Heart left ventricle (tissue), 13 donors: ENCODE data around the gene ELOVL5.

Source experiments
- POLR2A ChIP-seq, 2 donors: fragments of 450-650 bp; IDR thresholded peaks; one replicate each; pipeline ENCODE4 v1.6.1; 2017; ENCODE audit warnings: antibody characterized with exemption in 2 of 2, mild to moderate bottlenecking in 2 of 2, moderate library complexity in 2 of 2
- TF ChIP-seq, protein P1 (sequence below), 12 donors: fragments of 200-600 bp; sonication (generic) in 4 of 12; IDR thresholded peaks; one replicate each; pipeline versions ENCODE4 v1.5.0 to v1.8.0; 2018 to 2022; ENCODE audit warnings: antibody characterized with exemption in 12 of 12, mild to moderate bottlenecking in 5 of 12
- donor health status: ischemic (EF 13 %, LVEDD 7.1; RV severe dilation, severe dysfunction).
- donor health status: DM: no; HTN: yes; CAD: no.
- donor health status: DM: no; HTN: no; CAD: no.
- donor health status: ischemic (EF 25% LVEDD 6.9; RV normal size, moderate dysfunction).
- donor health status: ischemic (EF 25% LVEDD 5.7; RV mildly dilated, moderate dysfunction).
- donor health status: ischemic (EF 35%, LVEDD 5.7; RV mildly dilated, moderate dysfunction).
- donor health status: nonischemic (EF 11% LVEDD 7.7; RV severe dilation, severe dysfunction).
- donor health status: DM: yes; HTN: yes; CAD: no.
- donor health status: PGD.
- donor health status: ischemic (EF 29% LVEDD 5.4; RV normal size, mild dysfunction).
- donor health status: nonischemic (EF 23%, LVEDD 6.1; RV moderate dilation, normal function).

DNA sequence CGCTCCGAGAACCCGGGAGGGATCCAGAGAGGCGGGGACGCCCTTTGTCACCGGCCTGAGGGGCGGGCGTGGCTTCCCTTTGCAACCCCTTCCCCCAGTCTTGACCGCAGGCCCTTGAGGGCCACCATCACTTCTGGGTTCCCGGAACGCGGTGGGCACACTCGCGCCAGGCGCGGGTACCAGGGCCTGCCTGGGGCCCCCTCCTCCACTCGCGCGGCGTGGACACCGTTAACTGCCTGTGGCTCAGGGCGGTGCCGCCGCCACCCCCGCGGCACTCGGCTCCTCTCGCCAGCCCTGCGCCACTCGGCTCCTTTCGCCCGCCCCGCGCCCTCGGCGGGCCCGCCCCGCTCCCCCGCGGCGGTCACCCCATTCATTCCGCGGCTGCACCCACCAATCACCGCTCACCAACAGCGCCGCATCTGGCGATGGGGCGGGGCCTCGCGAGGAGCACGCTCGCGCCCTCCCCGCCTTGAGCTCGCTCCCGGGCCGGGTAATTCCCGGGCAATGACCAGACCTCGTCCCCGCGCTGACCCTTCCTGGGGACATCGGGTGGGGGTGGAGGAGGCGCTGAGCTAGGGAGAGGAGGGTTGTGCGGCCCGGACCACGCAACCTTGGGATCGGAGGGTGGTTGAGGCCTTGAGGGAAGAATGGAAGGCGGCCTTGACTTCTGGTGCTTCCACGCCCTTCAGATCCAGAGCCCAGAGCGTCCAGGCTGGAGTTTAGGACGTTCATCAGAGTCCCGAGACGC, 10.5 kb upstream of the ELOVL5 start:
- TF ChIP-seq, protein P1, sequence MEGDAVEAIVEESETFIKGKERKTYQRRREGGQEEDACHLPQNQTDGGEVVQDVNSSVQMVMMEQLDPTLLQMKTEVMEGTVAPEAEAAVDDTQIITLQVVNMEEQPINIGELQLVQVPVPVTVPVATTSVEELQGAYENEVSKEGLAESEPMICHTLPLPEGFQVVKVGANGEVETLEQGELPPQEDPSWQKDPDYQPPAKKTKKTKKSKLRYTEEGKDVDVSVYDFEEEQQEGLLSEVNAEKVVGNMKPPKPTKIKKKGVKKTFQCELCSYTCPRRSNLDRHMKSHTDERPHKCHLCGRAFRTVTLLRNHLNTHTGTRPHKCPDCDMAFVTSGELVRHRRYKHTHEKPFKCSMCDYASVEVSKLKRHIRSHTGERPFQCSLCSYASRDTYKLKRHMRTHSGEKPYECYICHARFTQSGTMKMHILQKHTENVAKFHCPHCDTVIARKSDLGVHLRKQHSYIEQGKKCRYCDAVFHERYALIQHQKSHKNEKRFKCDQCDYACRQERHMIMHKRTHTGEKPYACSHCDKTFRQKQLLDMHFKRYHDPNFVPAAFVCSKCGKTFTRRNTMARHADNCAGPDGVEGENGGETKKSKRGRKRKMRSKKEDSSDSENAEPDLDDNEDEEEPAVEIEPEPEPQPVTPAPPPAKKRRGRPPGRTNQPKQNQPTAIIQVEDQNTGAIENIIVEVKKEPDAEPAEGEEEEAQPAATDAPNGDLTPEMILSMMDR (IDR thresholded peaks at IDR 0.05): peak in 1 of 12 donors; percentile 22
- peak; percentile 60 to 84 for TF ChIP-seq POLR2A (IDR thresholded peaks at IDR 0.05)
